IMR-90 (cell line): ENCODE data around the gene LINC01488. TPM values are rescaled to one million over a fixed set of nuclear protein-coding genes. Genes with fewer than 3 reads are reported as not detected.

Experiments
- ATAC-seq: fragments of 200-7000 bp; cut with Tn5 transposase; 2 replicates; pipeline ENCODE4 v1.9.1; 2020; ENCODE audit warnings: low read depth, mild to moderate bottlenecking, moderate library complexity
- BruUV-seq: library from RNA; stranded (reverse); fragments of 400-500 nt; replicated peaks from 2 replicates; lab custom pipeline; 2021; lab: Mats Ljungman, UMichigan
- CTCF ChIA-PET: fragments of 300-600 bp; formaldehyde crosslinking; extraction: SDS; loops from one replicate; lab custom pipeline; 2021; ENCODE audit warnings: antibody characterized with exemption; lab: Yijun Ruan, JAX
- POLR2A ChIA-PET: fragments of 300-600 bp; sonication (Branson Sonifier 250); formaldehyde crosslinking; loops from one replicate; lab custom pipeline; 2022; ENCODE audit warnings: antibody characterized with exemption; ENCODE audit not compliant: unreplicated experiment; lab: Charles Lee
- DNase-seq: peaks from one replicate; pipeline ENCODE4 v3.0.0; 2013
- H2AFZ ChIP-seq: replicated peaks from 2 replicates; pipeline ENCODE3; 2013; ENCODE audit warnings: low read length, mild to moderate bottlenecking; ENCODE audit not compliant: poor library complexity
- H2AK5ac ChIP-seq: 2 replicates; pipeline ENCODE4 v1.6.1; 2013; ENCODE audit warnings: low read depth, low read length, inconsistent platforms
- H2AK9ac ChIP-seq: replicated peaks from 2 replicates; pipeline ENCODE3; 2013; ENCODE audit warnings: mild to moderate bottlenecking, low read depth, low read length, moderate library complexity; ENCODE audit not compliant: poor library complexity
- H2BK120ac ChIP-seq: 2 replicates; pipeline ENCODE4 v1.6.1; 2013; ENCODE audit warnings: low read depth, low read length, inconsistent platforms
- H2BK15ac ChIP-seq: 3 replicates; pipeline ENCODE4 v1.6.1; 2013; ENCODE audit warnings: low read depth, low read length, inconsistent platforms
- H2BK20ac ChIP-seq: 2 replicates; pipeline ENCODE4 v1.6.1; 2013; ENCODE audit warnings: low read depth, mild to moderate bottlenecking, inconsistent platforms, low read length, moderate library complexity
- H2BK5ac ChIP-seq: 2 replicates; pipeline ENCODE4 v1.6.1; 2013; ENCODE audit warnings: mild to moderate bottlenecking, low read depth, low read length, inconsistent platforms; ENCODE audit not compliant: poor library complexity, severe bottlenecking
- H3K14ac ChIP-seq: replicated peaks from 2 replicates; pipeline ENCODE4 v1.6.1; 2013; ENCODE audit warnings: low read depth, low read length, inconsistent platforms
- H3K18ac ChIP-seq: 2 replicates; pipeline ENCODE4 v1.6.1; 2013; ENCODE audit warnings: low read depth, low read length, control low read depth
- H3K23ac ChIP-seq: 2 replicates; pipeline ENCODE4 v1.6.1; 2013; ENCODE audit warnings: low read depth, low read length, inconsistent platforms
- H3K27ac ChIP-seq: 2 replicates; pipeline ENCODE4 v1.5.1; 2013; ENCODE audit warnings: mild to moderate bottlenecking, control low read depth, low read length; ENCODE audit not compliant: insufficient read depth
- H3K27me3 ChIP-seq: 2 replicates; pipeline ENCODE4 v1.6.1; 2013; ENCODE audit warnings: low read length; ENCODE audit not compliant: control insufficient read depth, insufficient read depth
- H3K36me3 ChIP-seq: 2 replicates; pipeline ENCODE4 v1.6.1; 2013; ENCODE audit warnings: low read length, mixed read lengths; ENCODE audit not compliant: control insufficient read depth, insufficient read depth
- H3K4ac ChIP-seq: 2 replicates; pipeline ENCODE4 v1.6.1; 2013; ENCODE audit warnings: low read depth, low read length, inconsistent platforms
- H3K4me1 ChIP-seq: 2 replicates; pipeline ENCODE4 v1.6.1; 2013; ENCODE audit warnings: low read length, mixed read lengths; ENCODE audit not compliant: control insufficient read depth, insufficient read depth
- H3K4me2 ChIP-seq: 2 replicates; pipeline ENCODE4 v1.6.1; 2013; ENCODE audit warnings: low read depth, mild to moderate bottlenecking, control low read depth, low read length, moderate library complexity
- H3K4me3 ChIP-seq: 2 replicates; pipeline ENCODE4 v1.5.1; 2013; ENCODE audit warnings: low read depth, mild to moderate bottlenecking, control low read depth, low read length, moderate library complexity; ENCODE audit not compliant: insufficient read depth
- H3K56ac ChIP-seq: 2 replicates; pipeline ENCODE4 v1.6.1; 2013; ENCODE audit warnings: low read length, inconsistent platforms; ENCODE audit not compliant: insufficient read depth; ENCODE audit errors: extremely low read depth
- H3K79me1 ChIP-seq, 2 experiments: 2 replicates each; pipeline ENCODE4 v1.6.1; 2013; ENCODE audit warnings: low read length in 2 of 2, inconsistent platforms in 1 of 2, low read depth in 1 of 2
- H3K9ac ChIP-seq: 2 replicates; pipeline ENCODE4 v1.6.1; 2013; ENCODE audit warnings: low read depth, low read length, control low read depth
- H3K9me1 ChIP-seq: 2 replicates; pipeline ENCODE4 v1.6.1; 2013; ENCODE audit warnings: low read length, inconsistent platforms; ENCODE audit not compliant: insufficient read depth
- H3K9me3 ChIP-seq: 2 replicates; pipeline ENCODE4 v1.6.1; 2013; ENCODE audit warnings: low read length; ENCODE audit not compliant: control insufficient read depth, insufficient read depth
- H4K20me1 ChIP-seq: 2 replicates; pipeline ENCODE4 v1.6.1; 2013; ENCODE audit warnings: low read length, inconsistent platforms; ENCODE audit not compliant: insufficient read depth
- H4K5ac ChIP-seq: 2 replicates; pipeline ENCODE4 v1.6.1; 2013; ENCODE audit warnings: mild to moderate bottlenecking, low read depth, low read length, control low read depth
- H4K8ac ChIP-seq, 2 experiments: 2 replicates each; pipeline ENCODE4 v1.6.1; 2013; ENCODE audit warnings: low read depth in 2 of 2, low read length in 2 of 2, control low read depth in 1 of 2, inconsistent platforms in 1 of 2
- H4K91ac ChIP-seq: 2 replicates; pipeline ENCODE4 v1.6.1; 2013; ENCODE audit warnings: low read depth, low read length, inconsistent platforms; ENCODE audit not compliant: insufficient read depth
- FOS ChIP-seq: fragments of 150-350 bp; IDR thresholded peaks from 2 replicates; pipeline ENCODE4 v1.6.1; 2016; ENCODE audit warnings: low read depth, low read length
- WGBS, 2 experiments: methylation state at CpG; one replicate each; pipeline versions ENCODE4 v1.1.5 to v1.1.7; 2013; ENCODE audit warnings: missing lambda C conversion rate in 2 of 2; ENCODE audit not compliant: insufficient read length in 1 of 2; ENCODE audit errors: extremely low coverage in 2 of 2; 5-methylcytosine and 5-hydroxymethylcytosine counted together
- dilution Hi-C: fragments of 300-500 bp; cut with HindIII; formaldehyde crosslinking; loops from one replicate; pipeline ENCODE4 v1.14.3; 2018; ENCODE audit warnings: low sequenced_read_pairs; ENCODE audit not compliant: unreplicated experiment
- in situ Hi-C: fragments of 300-500 bp; cut with MboI; formaldehyde crosslinking; loops from 3 replicates; pipeline ENCODE4 v1.14.3; 2019; ENCODE audit warnings: low sequenced_read_pairs, inconsistent platforms, mixed read lengths
- intact Hi-C: fragments of 100-400 bp; cut with micrococcal nuclease; formaldehyde crosslinking; loops from 2 replicates; pipeline ENCODE4 v1.10.0; 2022
- polyA plus RNA-seq, 3 experiments: library from polyadenylated mRNA; depleted of rRNA; stranded (reverse); fragments of >200 nt; gene quantifications; 2 replicates each; pipeline ENCODE4 v1.2.3, GENCODE V29; 2012; ENCODE audit warnings: low replicate concordance in 1 of 3
- total RNA-seq: library from RNA; depleted of rRNA; stranded (reverse); fragments of >200 nt; gene quantifications from 2 replicates; pipeline ENCODE4 v1.2.3, GENCODE V29; 2012
- TF ChIP-seq, protein P1 (sequence below): fragments of 150-350 bp; IDR thresholded peaks from 2 replicates; pipeline ENCODE4 v1.6.1; 2017; ENCODE audit warnings: mild to moderate bottlenecking, antibody characterized with exemption, low read length, low read depth
- TF ChIP-seq, protein P2 (sequence below): conservative IDR thresholded peaks from 2 replicates; pipeline ENCODE4 v1.5.1; 2012; ENCODE audit warnings: mild to moderate bottlenecking, low read depth, low read length, improper control_type of control experiment

LINC01488 gene
- total and polyA plus RNA-seq, 2 of the 4 experiments (the other 2 are of a cell fraction): not detected

DNA sequence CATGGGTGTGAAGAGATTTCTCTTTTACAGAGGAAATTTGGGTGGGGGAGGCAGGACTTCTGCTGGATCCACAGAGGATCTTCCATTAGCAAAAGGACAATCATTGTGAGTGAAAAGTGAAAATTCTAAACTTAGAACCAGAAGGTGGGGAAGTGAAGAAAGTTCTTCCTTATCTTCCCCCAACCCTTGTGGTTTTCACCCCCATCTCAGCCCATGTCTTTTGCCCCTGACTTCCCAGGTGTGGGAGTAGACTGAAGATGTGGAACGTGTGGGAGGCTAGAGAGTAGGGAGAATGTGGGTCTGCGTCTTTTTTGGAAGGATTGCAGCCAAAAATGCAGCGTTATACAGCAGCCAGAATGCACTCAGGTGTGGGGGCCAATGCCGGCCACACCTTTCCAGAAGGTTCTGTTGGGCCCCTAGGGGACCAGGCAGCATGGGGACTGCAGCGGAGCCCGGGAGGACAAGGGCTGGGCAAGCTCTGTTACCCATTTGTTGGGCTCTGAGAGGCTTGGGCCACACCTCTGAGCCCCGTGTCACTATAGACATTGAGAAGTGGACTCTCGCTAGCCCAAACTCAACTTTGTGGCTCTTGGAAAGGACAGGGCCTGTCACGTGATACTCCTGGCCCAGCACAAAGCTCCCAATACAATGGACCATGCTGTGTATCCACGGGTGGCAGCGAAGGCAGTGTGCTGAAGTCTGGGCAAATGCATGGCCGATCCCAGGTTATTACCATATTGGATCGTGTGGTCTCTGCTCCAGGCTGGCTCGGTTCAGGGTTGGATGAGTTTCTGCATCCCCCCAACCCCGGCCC lies 32.8 kb upstream of the LINC01488 start (continued):
- TF ChIP-seq, protein P1, sequence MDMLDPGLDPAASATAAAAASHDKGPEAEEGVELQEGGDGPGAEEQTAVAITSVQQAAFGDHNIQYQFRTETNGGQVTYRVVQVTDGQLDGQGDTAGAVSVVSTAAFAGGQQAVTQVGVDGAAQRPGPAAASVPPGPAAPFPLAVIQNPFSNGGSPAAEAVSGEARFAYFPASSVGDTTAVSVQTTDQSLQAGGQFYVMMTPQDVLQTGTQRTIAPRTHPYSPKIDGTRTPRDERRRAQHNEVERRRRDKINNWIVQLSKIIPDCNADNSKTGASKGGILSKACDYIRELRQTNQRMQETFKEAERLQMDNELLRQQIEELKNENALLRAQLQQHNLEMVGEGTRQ: no peak

DNA sequence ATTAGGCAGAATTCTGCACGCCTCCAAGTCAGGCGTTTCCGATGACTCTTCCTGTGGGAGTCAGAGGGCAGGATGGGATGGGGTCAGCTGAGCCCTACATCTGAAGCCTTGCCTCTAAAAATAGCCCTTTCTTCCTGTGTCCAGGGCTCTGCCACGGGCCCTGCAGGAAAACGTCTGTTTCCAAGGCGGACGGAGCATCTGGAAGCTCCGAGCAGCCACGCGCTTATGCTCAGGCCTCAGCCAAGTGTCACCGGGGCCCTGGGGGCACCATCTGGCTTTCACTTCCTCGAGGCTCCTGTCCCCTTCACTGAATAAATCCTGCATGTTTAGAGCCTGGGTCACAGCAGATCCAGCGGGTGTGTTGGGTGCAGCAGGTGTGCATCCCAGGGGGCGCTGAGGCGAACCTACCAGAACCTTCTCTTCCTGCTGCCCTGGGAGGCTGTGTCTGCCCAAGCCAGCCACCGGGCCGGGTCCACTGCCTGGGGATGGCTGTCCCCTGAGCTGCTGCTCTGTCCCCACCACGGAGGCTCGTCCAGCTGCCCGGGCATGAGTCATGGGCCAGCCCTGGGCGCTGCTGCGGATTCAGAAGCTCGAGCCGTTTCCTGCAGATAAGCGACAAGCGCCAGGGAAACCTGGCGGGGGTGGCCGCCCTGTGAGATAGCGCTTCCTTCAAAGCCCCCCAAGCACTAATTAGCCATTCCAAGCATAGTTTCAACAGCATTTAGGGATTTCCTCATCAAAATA lies 32.0 kb upstream of the LINC01488 start:
- Histone ChIP-seq H2BK5ac (no peak overlapping the region), H3K18ac (no peak overlapping the region), H2BK15ac (no peak overlapping the region; the same call in 2 of the 3 replicates), H4K91ac (no peak overlapping the region), H2BK120ac (peak overlapping the region; percentile 52), H3K27me3 (no peaks in the 10 kb centered on the region), H3K23ac (no peak overlapping the region), H3K4me3 (no peak overlapping the region), H3K36me3 (no peaks in the 10 kb centered on the region), H4K20me1 (no peaks in the 10 kb centered on the region), H3K79me1 (no peaks in the 10 kb centered on the region; a peak in 1 of 4 replicates), H2AK5ac (peak overlapping the region; percentile 60), H3K9me3 (no peaks in the 10 kb centered on the region), H3K9ac (no peak overlapping the region), H3K56ac (no peak overlapping the region), H3K9me1 (peaks cover 9% of the 10 kb centered on the region; the same call in 1 of the 2 replicates), H4K8ac (no peak overlapping the region; a peak in 1 of 4 replicates), H4K5ac (no peak overlapping the region), H3K4me2 (no peak overlapping the region), H2AFZ (peak overlapping the region; percentile 59), H3K14ac (no peak overlapping the region), H2AK9ac (peak overlapping the region; percentile 48), H2BK20ac (no peak overlapping the region; the same call in 1 of the 2 replicates), H3K27ac (no peak overlapping the region; the same call in 1 of the 2 replicates), H3K4ac (no peak overlapping the region), H3K4me1 (peaks cover 11% of the 10 kb centered on the region)
- DNase-seq (peak; percentile 47), ATAC-seq (peak; percentile 38)
- CTCF ChIA-PET: no interaction called here
- dilution Hi-C loops (no loop called here), in situ Hi-C loops (loop anchor here (10.0 kb wide), 1 partner anchor 185 kb away; no protein-coding TSS in a partner anchor), intact Hi-C loops (no loop called here)
- no TSS peak for BruUV-seq
- TF ChIP-seq FOS: 0 out of 2 replicates have a peak, but pooled peaks have one; percentile 9
- TF ChIP-seq, protein P2, sequence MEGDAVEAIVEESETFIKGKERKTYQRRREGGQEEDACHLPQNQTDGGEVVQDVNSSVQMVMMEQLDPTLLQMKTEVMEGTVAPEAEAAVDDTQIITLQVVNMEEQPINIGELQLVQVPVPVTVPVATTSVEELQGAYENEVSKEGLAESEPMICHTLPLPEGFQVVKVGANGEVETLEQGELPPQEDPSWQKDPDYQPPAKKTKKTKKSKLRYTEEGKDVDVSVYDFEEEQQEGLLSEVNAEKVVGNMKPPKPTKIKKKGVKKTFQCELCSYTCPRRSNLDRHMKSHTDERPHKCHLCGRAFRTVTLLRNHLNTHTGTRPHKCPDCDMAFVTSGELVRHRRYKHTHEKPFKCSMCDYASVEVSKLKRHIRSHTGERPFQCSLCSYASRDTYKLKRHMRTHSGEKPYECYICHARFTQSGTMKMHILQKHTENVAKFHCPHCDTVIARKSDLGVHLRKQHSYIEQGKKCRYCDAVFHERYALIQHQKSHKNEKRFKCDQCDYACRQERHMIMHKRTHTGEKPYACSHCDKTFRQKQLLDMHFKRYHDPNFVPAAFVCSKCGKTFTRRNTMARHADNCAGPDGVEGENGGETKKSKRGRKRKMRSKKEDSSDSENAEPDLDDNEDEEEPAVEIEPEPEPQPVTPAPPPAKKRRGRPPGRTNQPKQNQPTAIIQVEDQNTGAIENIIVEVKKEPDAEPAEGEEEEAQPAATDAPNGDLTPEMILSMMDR: no peak
- WGBS, 2 experiments: 34% methylated on average over 4 of the region's 29 CpGs; no CpG with 5 or more reads in 1 of the 2 experiments
- POLR2A ChIA-PET: interaction anchor here (1.0 kb wide), 1 partner anchor 48 kb away, joined by 4 read pairs; no protein-coding TSS in a partner anchor
